Psoas muscle (tissue), 8 donors: ENCODE results near the gene CLIP3. TPM values are rescaled to one million over a fixed set of nuclear protein-coding genes. Genes with fewer than 3 reads are reported as not detected.

Experiments
- ATAC-seq, 4 donors: fragments of 200-7000 bp; cut with Tn5 transposase; one replicate each; pipeline ENCODE4 v1.9.1; 2020; ENCODE audit warnings: moderate library complexity in 3 of 4, mild to moderate bottlenecking in 2 of 4
- DNase-seq, 2 donors: peaks; one replicate each; pipeline ENCODE4 v3.0.0-alpha.2; 2020
- H3K27ac ChIP-seq: fragments of 200-600 bp; one replicate; pipeline ENCODE4 v1.8.0; 2022
- H3K27me3 ChIP-seq, 3 donors: fragments of 200-600 bp in 1 of 3; one replicate each; pipeline versions ENCODE4 v1.6.1 to v1.8.0; 2013 to 2022; ENCODE audit warnings: low read length in 2 of 3, mild to moderate bottlenecking in 2 of 3, moderate library complexity in 1 of 3; ENCODE audit not compliant: insufficient read depth in 3 of 3
- H3K36me3 ChIP-seq, 2 donors: fragments of 200-600 bp in 1 of 2; one replicate each; pipeline versions ENCODE4 v1.6.1 to v1.8.0; 2013 to 2022; ENCODE audit warnings: low read depth in 1 of 2, mild to moderate bottlenecking in 1 of 2, moderate library complexity in 1 of 2; ENCODE audit not compliant: insufficient read depth in 1 of 2
- H3K4me1 ChIP-seq: fragments of 200-600 bp; one replicate; pipeline ENCODE4 v1.8.0; 2022
- H3K4me3 ChIP-seq: fragments of 200-600 bp; one replicate; pipeline ENCODE4 v1.8.0; 2022; ENCODE audit warnings: mild to moderate bottlenecking
- H3K9me3 ChIP-seq: fragments of 200-600 bp; one replicate; pipeline ENCODE4 v1.8.0; 2022
- WGBS, 3 donors: extraction: QIAGEN DNeasy Blood & Tissue Kit; methylation state at CpG; one replicate each; pipeline versions ENCODE4 v1.1.6 to v1.1.7; 2013; 5-methylcytosine and 5-hydroxymethylcytosine counted together
- intact Hi-C, 2 donors: fragments of 100-400 bp; cut with DNase I; formaldehyde crosslinking; loops; one replicate each; pipeline versions ENCODE4 v1.11.0 to v1.14.2; 2022
- polyA plus RNA-seq, 3 donors: library from polyadenylated mRNA; stranded (reverse); fragments of 200-250 nt; gene quantifications; one replicate each; pipeline ENCODE4 v1.2.3, GENCODE V29; 2013
- total RNA-seq, 4 donors: library from RNA; stranded (reverse); fragmentation: NEBNext Ultra II Directional in 2 of 4; extraction: Animal tissue kit (Norgen Biotek cat#: 25700) in 2 of 4; gene quantifications; one replicate each; pipeline versions ENCODE4 v1.2.1 to v1.2.4, GENCODE V29; 2021 to 2023
- TF ChIP-seq, protein P1 (sequence below): fragments of 200-600 bp; IDR thresholded peaks from one replicate; pipeline ENCODE4 v1.8.0; 2022; ENCODE audit warnings: antibody characterized with exemption
- donor health status: healthy with polysubstance abuse.
- donor health status: DM: no; HTN: no; CAD: no; lungs with moderate emphysema.
- donor health status: Bipolar disorder and iron deficiency.
- donor health status: healthy.
- donor health status: DM: yes; HTN: yes; CAD: no.
- donor health status: DM: no; HTN: no; CAD: no.
- donor health status: DM: no; HTN: no; CAD: no.
- donor health status: DM: yes; HTN: yes; CAD: no.

Gene CLIP3
- total and polyA plus RNA-seq, 7 donors, result 0.51 to 3.9 (median 1.2) TPM

DNA sequence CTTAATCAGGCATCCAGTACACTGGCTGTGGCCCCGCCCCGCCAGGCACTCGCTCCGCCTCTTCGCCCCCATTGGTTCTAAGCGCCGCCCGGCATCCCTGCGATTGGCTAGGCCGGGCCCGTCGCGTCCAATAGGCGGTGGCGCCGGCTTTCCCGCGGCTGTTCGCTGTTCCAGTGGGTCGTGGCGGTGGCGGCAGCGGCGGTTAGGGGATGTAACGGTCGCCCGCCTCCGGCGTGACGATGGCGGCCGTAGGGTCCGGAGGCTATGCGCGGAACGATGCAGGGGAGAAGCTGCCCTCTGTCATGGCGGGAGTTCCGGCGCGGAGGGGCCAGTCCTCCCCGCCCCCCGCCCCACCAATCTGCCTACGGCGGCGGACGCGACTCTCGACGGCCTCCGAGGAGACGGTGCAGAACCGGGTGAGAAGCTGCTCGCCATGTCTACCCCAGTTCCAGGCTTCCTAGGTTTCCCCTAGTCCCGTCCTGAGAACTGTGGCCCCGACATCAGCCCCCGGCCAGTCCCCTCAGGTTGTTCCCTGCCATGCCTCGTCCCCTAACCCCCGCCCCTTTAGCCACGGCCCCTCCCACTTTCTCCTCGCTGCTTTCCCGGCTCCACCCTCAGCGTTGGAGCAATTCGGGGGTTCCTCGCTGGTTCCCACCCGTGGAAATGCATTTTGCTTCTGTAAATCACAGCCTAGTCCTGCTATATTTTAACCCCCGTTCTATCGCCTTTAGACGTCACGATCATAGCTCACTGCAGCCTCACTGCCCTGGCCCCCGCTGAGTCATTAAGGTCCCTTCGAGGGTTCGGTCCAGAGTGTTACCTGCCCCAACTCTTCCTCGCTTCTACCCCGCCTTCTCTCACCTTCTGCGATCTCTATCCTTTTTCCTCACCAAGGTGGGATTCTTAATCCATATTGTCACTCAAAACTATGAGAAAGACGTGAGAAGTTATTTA lies 22.3 kb upstream of the CLIP3 start, which contains the start of gene WDR62:
Gene WDR62, plus strand, starts transcription at position 165 of the 954 bp plus-strand sequence. Its CDS starts 75 bp downstream, at position 240.
- TF ChIP-seq, protein P1, sequence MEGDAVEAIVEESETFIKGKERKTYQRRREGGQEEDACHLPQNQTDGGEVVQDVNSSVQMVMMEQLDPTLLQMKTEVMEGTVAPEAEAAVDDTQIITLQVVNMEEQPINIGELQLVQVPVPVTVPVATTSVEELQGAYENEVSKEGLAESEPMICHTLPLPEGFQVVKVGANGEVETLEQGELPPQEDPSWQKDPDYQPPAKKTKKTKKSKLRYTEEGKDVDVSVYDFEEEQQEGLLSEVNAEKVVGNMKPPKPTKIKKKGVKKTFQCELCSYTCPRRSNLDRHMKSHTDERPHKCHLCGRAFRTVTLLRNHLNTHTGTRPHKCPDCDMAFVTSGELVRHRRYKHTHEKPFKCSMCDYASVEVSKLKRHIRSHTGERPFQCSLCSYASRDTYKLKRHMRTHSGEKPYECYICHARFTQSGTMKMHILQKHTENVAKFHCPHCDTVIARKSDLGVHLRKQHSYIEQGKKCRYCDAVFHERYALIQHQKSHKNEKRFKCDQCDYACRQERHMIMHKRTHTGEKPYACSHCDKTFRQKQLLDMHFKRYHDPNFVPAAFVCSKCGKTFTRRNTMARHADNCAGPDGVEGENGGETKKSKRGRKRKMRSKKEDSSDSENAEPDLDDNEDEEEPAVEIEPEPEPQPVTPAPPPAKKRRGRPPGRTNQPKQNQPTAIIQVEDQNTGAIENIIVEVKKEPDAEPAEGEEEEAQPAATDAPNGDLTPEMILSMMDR, result no peak
- no peaks in the 10 kb centered on the region for H3K36me3 ChIP-seq
- WGBS, 3 donors, result 0 to 1% (median 1%) methylated on average over 58 to 76 of the region's 76 CpGs
- H3K9me3 ChIP-seq, result no peaks in the 10 kb centered on the region
- H3K4me3 ChIP-seq, result peak within 1 kb of the TSS; percentile 71
- peak within 1 kb of the TSS; percentile 90 for H3K27ac ChIP-seq
- intact Hi-C loops, result loop anchor here (2.0 to 5.0 kb wide), 5 partner anchors 38 to 116 kb away; partner anchors contain the start of genes POLR2I (in 2 of the 2), OVOL3 (in 1 of the 2), SDHAF1 (in 1 of the 2) and TBCB (in 1 of the 2)
- H3K4me1 ChIP-seq, result peaks cover 19% of the 10 kb centered on the region
- ATAC-seq, result peak; percentile 86 to 90 (median 88)
- no peaks in the 10 kb centered on the region for H3K27me3 ChIP-seq
- DNase-seq, result peak; percentile 94 to 96

DNA sequence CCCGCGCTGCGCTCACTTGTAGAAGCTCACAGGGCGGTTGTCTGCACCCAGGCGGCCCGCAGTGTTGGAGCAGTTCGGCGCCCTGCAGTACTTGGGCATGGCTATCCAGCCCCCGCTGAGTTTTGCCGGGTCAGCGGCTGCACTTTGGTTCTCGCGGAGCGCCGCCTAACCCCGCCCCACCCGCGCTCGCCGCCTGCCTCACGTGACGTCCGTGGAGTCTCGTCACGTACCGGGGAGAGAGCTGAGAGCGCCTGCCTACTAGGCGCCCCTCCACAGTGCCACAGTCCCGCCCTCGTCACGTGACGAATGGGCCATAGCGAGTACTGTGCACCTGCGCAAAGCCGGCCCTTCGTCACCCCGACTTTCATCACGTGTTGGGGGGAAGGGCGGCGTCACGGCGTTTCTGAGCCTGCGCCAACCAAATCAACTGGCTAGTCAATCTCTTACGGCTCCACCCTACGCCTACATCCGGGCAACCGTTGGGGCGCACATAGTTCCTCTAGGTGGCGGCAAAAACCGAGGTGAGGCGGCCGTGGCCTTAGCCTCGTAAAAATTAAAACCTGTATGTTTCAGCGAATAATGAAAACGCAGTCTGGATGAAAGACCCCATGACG lies 21.6 kb upstream of the CLIP3 start, which contains the start of gene THAP8:
Gene THAP8, minus strand, starts transcription at position 167 of the 614 bp plus-strand sequence. Its CDS starts 68 bp downstream, at position 99.
- TF ChIP-seq, protein P1, result peak; percentile 51
- Histone ChIP-seq H3K4me3 (peak within 1 kb of the TSS; percentile 71), H3K4me1 (peaks cover 19% of the 10 kb centered on the region), H3K27me3 (no peaks in the 10 kb centered on the region), H3K27ac (peak within 1 kb of the TSS; percentile 90), H3K9me3 (no peaks in the 10 kb centered on the region), H3K36me3 (no peaks in the 10 kb centered on the region)
- DNase-seq (peak; percentile 100), ATAC-seq (peak; percentile 94 to 97 (median 96))
- 0% methylated on average over 49 to 56 of the region's 56 CpGs for WGBS, 3 donors
- intact Hi-C loops, result loop anchor here (2.0 to 5.0 kb wide), 4 partner anchors 37 to 117 kb away; partner anchors contain the start of genes POLR2I (in 1 of the 2), SDHAF1 (in 1 of the 2) and TBCB (in 1 of the 2)

DNA sequence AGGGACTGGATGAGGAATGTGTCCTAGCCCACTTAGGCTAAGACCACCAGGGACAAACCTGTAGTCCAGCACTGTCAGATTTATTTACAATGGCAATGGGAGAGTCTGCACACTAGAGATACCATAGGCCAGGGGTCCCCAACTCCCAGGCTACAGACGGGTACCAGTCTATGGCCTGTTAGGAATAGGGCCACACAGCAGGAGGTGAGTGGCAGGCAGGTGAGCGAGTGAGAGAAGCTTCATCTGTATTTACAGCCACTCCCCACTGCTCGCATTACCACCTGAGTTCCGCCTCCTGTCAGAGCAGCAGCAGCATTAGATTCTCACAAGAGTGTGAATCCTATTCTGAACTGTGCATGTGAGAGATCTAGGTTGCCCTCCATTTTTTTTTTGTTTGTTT lies 19.0 kb upstream of the CLIP3 start:
- DNase-seq, result no peak
- TF ChIP-seq, protein P1, result no peak
- no peak overlapping the region for H3K4me3 ChIP-seq
- H3K27me3 ChIP-seq, result no peaks in the 10 kb centered on the region
- H3K36me3 ChIP-seq, result no peaks in the 10 kb centered on the region
- WGBS, 3 donors, result 95 to 96% (median 96%) methylated on average over 4 of the region's 4 CpGs
- no peak for ATAC-seq
- intact Hi-C loops, result loop anchor here in 1 of 2 donors (5.0 kb wide), 1 partner anchor 34 kb away; no protein-coding TSS in a partner anchor
- H3K4me1 ChIP-seq, result peaks cover 10% of the 10 kb centered on the region
- no peak overlapping the region for H3K27ac ChIP-seq
- H3K9me3 ChIP-seq, result no peaks in the 10 kb centered on the region

DNA sequence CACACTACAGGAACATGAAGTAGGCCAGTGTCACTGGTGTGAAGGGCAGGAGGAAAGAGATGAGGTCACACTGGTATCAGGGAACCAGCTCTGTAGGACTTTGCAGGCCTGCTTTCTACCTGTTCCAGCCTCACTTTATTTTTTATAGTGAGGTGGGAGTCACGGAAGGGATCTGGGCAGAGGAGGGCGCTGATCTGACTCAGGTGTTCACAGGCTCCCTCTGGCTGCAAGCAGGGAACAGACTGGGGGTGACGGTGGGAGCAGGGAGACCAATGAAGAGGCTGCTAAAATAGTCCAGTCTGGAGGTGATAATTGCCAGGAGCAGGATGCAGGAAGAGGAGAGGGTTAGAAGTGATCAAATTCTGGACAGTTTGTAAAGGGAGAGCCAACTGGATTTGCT lies 18.6 kb upstream of the CLIP3 start:
- no peak overlapping the region for H3K4me3 ChIP-seq
- H3K36me3 ChIP-seq, result no peaks in the 10 kb centered on the region
- intact Hi-C loops, result loop anchor here in 1 of 2 donors (5.0 kb wide), 1 partner anchor 34 kb away; no protein-coding TSS in a partner anchor
- ATAC-seq, result no peak
- no peak overlapping the region for H3K27ac ChIP-seq
- H3K9me3 ChIP-seq, result no peaks in the 10 kb centered on the region
- DNase-seq, result no peak
- TF ChIP-seq, protein P1, result no peak
- H3K27me3 ChIP-seq, result no peaks in the 10 kb centered on the region
- H3K4me1 ChIP-seq, result peaks cover 10% of the 10 kb centered on the region
- 63 to 73% (median 67%) methylated on average over 3 of the region's 3 CpGs for WGBS, 3 donors
